SK-N-SH treated with all-trans-retinoic acid at 6 μM for 48 hours (cell line): ENCODE results near the gene BAG5.
A peak's percentile ranks its signal among the peaks of the same experiment; 100 is the strongest.

ENCODE experiments used
- ATAC-seq: fragments of 200-7000 bp; cut with Tn5 transposase; 3 replicates; pipeline ENCODE4 v1.9.1; 2020; ENCODE audit warnings: mild to moderate bottlenecking, moderate library complexity
- ARNTL ChIP-seq: fragments of 450-650 bp; formaldehyde crosslinking; IDR thresholded peaks from 2 replicates; pipeline ENCODE4 v1.5.0; 2020; ENCODE audit warnings: low read depth, mild to moderate bottlenecking, moderate library complexity, borderline replicate concordance
- BACH2 ChIP-seq: fragments of 250-450 bp; sonication (Bioruptor Pico); IDR thresholded peaks from 2 replicates; pipeline ENCODE4 v1.9.0; 2021; ENCODE audit warnings: mild to moderate bottlenecking, borderline replicate concordance
- CREB5 ChIP-seq: fragments of 250-450 bp; sonication (Bioruptor Pico); IDR thresholded peaks from 2 replicates; pipeline ENCODE4 v1.5.1; 2020; ENCODE audit warnings: low read depth, mild to moderate bottlenecking, moderate library complexity
- CSDC2 ChIP-seq: fragments of 250-450 bp; sonication (Bioruptor Pico); IDR thresholded peaks from 2 replicates; pipeline ENCODE4 v1.5.0; 2020; ENCODE audit warnings: mild to moderate bottlenecking, moderate library complexity
- GLIS3 ChIP-seq: fragments of 250-450 bp; sonication (Bioruptor Pico); IDR thresholded peaks from 2 replicates; pipeline ENCODE4 v1.5.0; 2020; ENCODE audit warnings: mild to moderate bottlenecking, moderate library complexity
- ISL1 ChIP-seq: fragments of 250-450 bp; sonication (Bioruptor Pico); IDR thresholded peaks from 2 replicates; pipeline ENCODE4 v2.1.2; 2022; ENCODE audit warnings: mild to moderate bottlenecking, moderate library complexity
- OSR1 ChIP-seq: fragments of 250-450 bp; sonication (Bioruptor Pico); IDR thresholded peaks from 2 replicates; pipeline ENCODE4 v1.8.0; 2022; ENCODE audit warnings: moderate library complexity, mild to moderate bottlenecking, inconsistent platforms
- PATZ1 ChIP-seq: fragments of 250-450 bp; sonication (Bioruptor Pico); IDR thresholded peaks from 2 replicates; pipeline ENCODE4 v1.8.0; 2020; ENCODE audit warnings: mild to moderate bottlenecking, moderate library complexity, borderline replicate concordance
- PPARA ChIP-seq: fragments of 250-450 bp; sonication (Bioruptor Pico); IDR thresholded peaks from 2 replicates; pipeline ENCODE4 v1.5.0; 2020; ENCODE audit warnings: mild to moderate bottlenecking, borderline replicate concordance
- RARB ChIP-seq: fragments of 250-450 bp; sonication (Bioruptor Pico); IDR thresholded peaks from 2 replicates; pipeline ENCODE4 v1.8.0; 2021; ENCODE audit warnings: mild to moderate bottlenecking, moderate library complexity
- SNAI2 ChIP-seq: fragments of 250-450 bp; sonication (Bioruptor Pico); IDR thresholded peaks from 2 replicates; pipeline ENCODE4 v1.5.0; 2020; ENCODE audit warnings: mild to moderate bottlenecking, moderate library complexity
- TCF4 ChIP-seq: fragments of 250-450 bp; sonication (Bioruptor Pico); IDR thresholded peaks from 2 replicates; pipeline ENCODE4 v1.8.0; 2021; ENCODE audit warnings: mild to moderate bottlenecking, moderate library complexity, borderline replicate concordance
- TOX ChIP-seq: fragments of 250-450 bp; sonication (Bioruptor Pico); IDR thresholded peaks from 2 replicates; pipeline ENCODE4 v1.8.0; 2021; ENCODE audit warnings: mild to moderate bottlenecking, moderate library complexity, borderline replicate concordance
- TSHZ2 ChIP-seq: fragments of 250-450 bp; sonication (Bioruptor Pico); IDR thresholded peaks from 2 replicates; pipeline ENCODE4 v1.5.0; 2020; ENCODE audit warnings: mild to moderate bottlenecking, moderate library complexity
- ZC3H10 ChIP-seq: fragments of 250-450 bp; sonication (Bioruptor Pico); IDR thresholded peaks from 2 replicates; pipeline ENCODE4 v1.5.1; 2021; ENCODE audit warnings: mild to moderate bottlenecking, moderate library complexity
- ZFP3 ChIP-seq: fragments of 250-450 bp; sonication (Bioruptor Pico); IDR thresholded peaks from 2 replicates; pipeline ENCODE4 v1.5.0; 2020; ENCODE audit warnings: mild to moderate bottlenecking, moderate library complexity
- ZFP30 ChIP-seq: fragments of 450-650 bp; formaldehyde crosslinking; IDR thresholded peaks from 2 replicates; pipeline ENCODE4 v1.5.0; 2022; ENCODE audit warnings: mild to moderate bottlenecking, moderate library complexity
- ZNF565 ChIP-seq: fragments of 450-650 bp; formaldehyde crosslinking; conservative IDR thresholded peaks from 2 replicates; pipeline ENCODE4 v1.5.0; 2020; ENCODE audit warnings: low read depth, mild to moderate bottlenecking, moderate library complexity
- ZNF70 ChIP-seq: fragments of 450-650 bp; formaldehyde crosslinking; IDR thresholded peaks from 2 replicates; pipeline ENCODE4 v1.5.0; 2020; ENCODE audit warnings: mild to moderate bottlenecking, moderate library complexity
- ZNF8 ChIP-seq: fragments of 450-650 bp; formaldehyde crosslinking; IDR thresholded peaks from 2 replicates; pipeline ENCODE4 v1.5.0; 2020; ENCODE audit warnings: mild to moderate bottlenecking, moderate library complexity
- TF ChIP-seq, protein P1 (sequence below): fragments of 250-450 bp; sonication (Bioruptor Pico); IDR thresholded peaks from 2 replicates; pipeline ENCODE4 v1.5.1; 2021; ENCODE audit warnings: mild to moderate bottlenecking, moderate library complexity
- TF ChIP-seq, protein P2 (sequence below): fragments of 250-450 bp; sonication (Bioruptor Pico); IDR thresholded peaks from 2 replicates; pipeline ENCODE4 v1.8.0; 2021; ENCODE audit warnings: low read depth, mild to moderate bottlenecking, moderate library complexity, borderline replicate concordance

Gene BAG5

DNA sequence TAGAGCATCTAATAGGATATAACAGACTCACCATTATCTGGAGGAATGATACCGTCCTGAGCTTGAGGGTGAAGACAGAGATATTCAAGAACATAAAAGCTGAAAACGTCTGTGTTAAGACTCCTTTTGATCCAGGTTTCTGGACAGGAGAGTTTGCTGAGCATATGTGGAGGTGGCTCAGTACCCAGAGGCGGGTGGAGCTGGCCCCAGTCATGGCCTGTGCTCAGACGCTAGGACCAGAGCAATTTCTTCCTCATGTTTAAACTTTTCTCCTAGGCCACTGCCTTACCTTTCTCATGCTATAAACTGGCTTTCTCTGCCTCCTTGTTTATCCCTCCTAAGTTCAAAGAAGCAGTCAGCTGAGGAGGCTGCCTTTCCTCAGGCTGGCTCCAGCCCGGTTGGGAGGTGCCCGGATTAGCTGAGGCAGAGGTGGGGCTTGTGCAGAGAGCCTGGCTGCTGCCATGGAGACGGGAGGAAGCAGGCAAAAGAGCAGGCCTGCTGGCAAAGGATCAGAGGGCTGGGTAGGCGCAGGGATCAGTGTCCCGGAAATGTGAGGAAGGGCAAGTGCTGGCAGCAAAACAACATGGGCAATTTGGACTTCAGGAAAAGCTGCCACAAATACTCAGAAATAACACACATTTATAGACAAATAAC, 14.0 kb upstream of the BAG5 start:
- TF ChIP-seq ZNF565: no peak
- no peak for TF ChIP-seq TCF4
- TF ChIP-seq ISL1: no peak
- TF ChIP-seq TSHZ2: no peak
- no peak for TF ChIP-seq SNAI2 (CRISPR knock-in tag)
- TF ChIP-seq TOX (CRISPR knock-in tag): no peak
- TF ChIP-seq BACH2 (CRISPR knock-in tag): no peak
- no peak for TF ChIP-seq PATZ1 (CRISPR knock-in tag)
- TF ChIP-seq RARB (CRISPR knock-in tag): no peak
- no peak for TF ChIP-seq OSR1 (CRISPR knock-in tag)
- TF ChIP-seq PPARA: no peak
- no peak for TF ChIP-seq CSDC2 (CRISPR knock-in tag)
- no peak for TF ChIP-seq ZFP3 (CRISPR knock-in tag)
- no peak for TF ChIP-seq ZNF70 (CRISPR knock-in tag)
- TF ChIP-seq ZC3H10 (CRISPR knock-in tag): no peak
- TF ChIP-seq, protein P1, sequence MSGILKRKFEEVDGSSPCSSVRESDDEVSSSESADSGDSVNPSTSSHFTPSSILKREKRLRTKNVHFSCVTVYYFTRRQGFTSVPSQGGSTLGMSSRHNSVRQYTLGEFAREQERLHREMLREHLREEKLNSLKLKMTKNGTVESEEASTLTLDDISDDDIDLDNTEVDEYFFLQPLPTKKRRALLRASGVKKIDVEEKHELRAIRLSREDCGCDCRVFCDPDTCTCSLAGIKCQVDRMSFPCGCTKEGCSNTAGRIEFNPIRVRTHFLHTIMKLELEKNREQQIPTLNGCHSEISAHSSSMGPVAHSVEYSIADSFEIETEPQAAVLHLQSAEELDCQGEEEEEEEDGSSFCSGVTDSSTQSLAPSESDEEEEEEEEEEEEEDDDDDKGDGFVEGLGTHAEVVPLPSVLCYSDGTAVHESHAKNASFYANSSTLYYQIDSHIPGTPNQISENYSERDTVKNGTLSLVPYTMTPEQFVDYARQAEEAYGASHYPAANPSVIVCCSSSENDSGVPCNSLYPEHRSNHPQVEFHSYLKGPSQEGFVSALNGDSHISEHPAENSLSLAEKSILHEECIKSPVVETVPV (CRISPR knock-in tag): no peak
- no peak for TF ChIP-seq ZFP30 (CRISPR knock-in tag)
- TF ChIP-seq ARNTL (CRISPR knock-in tag): no peak
- TF ChIP-seq, protein P2, sequence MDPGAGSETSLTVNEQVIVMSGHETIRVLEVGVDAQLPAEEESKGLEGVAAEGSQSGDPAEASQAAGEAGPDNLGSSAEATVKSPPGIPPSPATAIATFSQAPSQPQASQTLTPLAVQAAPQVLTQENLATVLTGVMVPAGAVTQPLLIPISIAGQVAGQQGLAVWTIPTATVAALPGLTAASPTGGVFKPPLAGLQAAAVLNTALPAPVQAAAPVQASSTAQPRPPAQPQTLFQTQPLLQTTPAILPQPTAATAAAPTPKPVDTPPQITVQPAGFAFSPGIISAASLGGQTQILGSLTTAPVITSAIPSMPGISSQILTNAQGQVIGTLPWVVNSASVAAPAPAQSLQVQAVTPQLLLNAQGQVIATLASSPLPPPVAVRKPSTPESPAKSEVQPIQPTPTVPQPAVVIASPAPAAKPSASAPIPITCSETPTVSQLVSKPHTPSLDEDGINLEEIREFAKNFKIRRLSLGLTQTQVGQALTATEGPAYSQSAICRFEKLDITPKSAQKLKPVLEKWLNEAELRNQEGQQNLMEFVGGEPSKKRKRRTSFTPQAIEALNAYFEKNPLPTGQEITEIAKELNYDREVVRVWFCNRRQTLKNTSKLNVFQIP (CRISPR knock-in tag): no peak
- TF ChIP-seq ZNF8: no peak
- peak; percentile 99 for ATAC-seq

DNA sequence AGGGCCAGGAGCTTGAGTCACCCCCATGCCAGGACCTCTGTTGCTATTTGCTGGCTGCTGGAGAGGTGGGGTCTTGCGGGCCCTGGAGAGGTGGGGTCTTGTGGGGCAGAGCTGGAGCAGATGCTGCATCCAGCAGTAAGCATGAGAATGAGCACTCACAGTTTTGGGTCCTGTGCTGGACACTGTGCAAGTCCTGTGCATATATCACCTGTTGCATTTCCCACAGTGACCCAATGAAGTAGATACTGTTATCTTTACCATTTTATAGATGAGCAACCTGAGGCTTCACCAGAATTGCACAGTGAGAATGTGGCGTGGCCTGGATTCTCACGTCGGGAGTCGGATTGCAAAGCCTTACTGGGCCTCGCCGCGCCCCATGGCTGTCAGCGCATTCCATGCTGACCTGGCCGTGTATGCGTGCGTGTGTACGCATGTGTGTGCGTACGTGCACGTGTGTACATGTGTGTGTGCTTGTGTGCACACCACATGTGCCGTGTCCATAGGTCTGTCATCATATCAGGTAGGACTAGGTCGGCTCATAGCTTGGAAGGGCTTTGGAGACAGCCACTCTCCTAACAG, 12.3 kb upstream of the BAG5 start:
- ATAC-seq: no peak

More for the DNA sequence above, 12.3 kb upstream of the BAG5 start:
- no peak for TF ChIP-seq OSR1 (CRISPR knock-in tag)
- TF ChIP-seq RARB (CRISPR knock-in tag): no peak
- no peak for TF ChIP-seq ZNF565
- TF ChIP-seq ZFP30 (CRISPR knock-in tag): no peak
- TF ChIP-seq, protein P1 (CRISPR knock-in tag): no peak
- TF ChIP-seq ZNF70 (CRISPR knock-in tag): no peak
- TF ChIP-seq CREB5 (CRISPR knock-in tag): no peak
- no peak for TF ChIP-seq GLIS3 (CRISPR knock-in tag)
